ENCODE data around the gene CSNK1G1.

The CSNK1G1 gene

DNA sequence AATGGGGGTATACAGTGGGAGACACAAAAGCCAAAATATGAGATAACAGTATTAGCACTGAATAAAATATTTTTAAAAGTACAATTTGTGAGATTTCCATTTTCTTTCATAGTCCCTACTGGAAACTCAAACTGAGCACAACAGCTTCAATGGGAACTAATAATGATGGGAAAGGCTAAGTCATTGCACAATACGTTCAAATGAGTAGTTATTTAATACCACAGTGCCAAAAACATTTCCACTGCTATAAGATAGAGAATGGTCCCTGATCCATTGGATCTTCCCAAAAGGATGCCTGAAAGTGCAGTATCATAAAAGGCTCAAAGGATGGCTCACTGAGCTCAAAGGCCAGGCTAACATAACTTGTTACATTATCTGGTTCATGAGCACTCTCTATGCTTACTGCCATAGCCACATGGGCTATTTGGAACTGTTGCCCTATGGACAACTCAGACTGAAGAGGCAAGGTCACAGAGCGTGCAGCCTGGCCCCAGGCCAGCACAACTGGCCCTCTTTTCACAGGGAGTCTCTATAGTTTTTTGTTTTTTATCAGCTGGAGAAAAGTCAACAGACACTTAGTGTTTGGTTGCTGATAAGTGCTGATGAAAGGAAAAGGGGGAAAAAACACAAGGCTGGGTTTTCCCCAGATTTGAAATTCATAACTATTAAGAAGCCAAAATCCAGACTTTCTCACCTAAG is 139.1 kb downstream of the CSNK1G1 start:
- Histone ChIP-seq H3K4me3 (ENCODE audit: low read length) (no peak overlapping the region), H3K36me3 (ENCODE audit: insufficient read depth, low read length) (peaks cover 18% of the 10 kb centered on the region), H3K9ac (ENCODE audit: low read depth, low read length) (no peak overlapping the region), H3K4me1 (ENCODE audit: insufficient read depth, low read length) (no peaks in the 10 kb centered on the region), H3K27ac (ENCODE audit: low read depth, low read length) (no peak overlapping the region), H3K9me3 (ENCODE audit: insufficient read depth, low read depth, low read length) (no peaks in the 10 kb centered on the region), H3K27me3 (ENCODE audit: insufficient read depth, low read length) (no peaks in the 10 kb centered on the region)
- 96% methylated on average over 2 of the region's 2 CpGs for WGBS

DNA sequence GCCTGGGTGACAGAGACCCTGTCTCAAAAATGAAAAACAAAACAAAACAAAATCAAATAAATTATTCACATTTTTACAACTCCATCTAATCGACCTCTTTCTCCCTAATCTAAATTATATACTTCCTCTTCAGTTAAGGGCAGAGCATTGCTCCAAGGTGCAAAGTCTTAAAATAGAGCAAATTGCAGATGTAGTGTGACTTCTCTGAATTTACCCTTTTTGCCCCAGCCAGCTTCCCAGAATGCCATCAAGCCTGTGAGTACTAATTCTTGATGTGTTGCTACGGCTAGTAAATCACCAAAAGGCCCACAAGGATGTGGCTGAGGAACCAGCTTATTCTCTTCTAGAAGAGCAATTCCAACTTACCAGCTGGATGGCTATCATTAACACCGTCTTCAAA is 139.8 kb downstream of the CSNK1G1 start:
- Histone ChIP-seq H3K27me3 (ENCODE audit: insufficient read depth, low read length) (no peaks in the 10 kb centered on the region), H3K4me1 (ENCODE audit: insufficient read depth, low read length) (no peaks in the 10 kb centered on the region), H3K27ac (ENCODE audit: low read depth, low read length) (no peak overlapping the region), H3K9ac (ENCODE audit: low read depth, low read length) (no peak overlapping the region), H3K36me3 (ENCODE audit: insufficient read depth, low read length) (peaks cover 18% of the 10 kb centered on the region), H3K4me3 (ENCODE audit: low read length) (no peak overlapping the region), H3K9me3 (ENCODE audit: insufficient read depth, low read depth, low read length) (no peaks in the 10 kb centered on the region)
- WGBS, result 91% methylated on average over 3 of the region's 3 CpGs

DNA sequence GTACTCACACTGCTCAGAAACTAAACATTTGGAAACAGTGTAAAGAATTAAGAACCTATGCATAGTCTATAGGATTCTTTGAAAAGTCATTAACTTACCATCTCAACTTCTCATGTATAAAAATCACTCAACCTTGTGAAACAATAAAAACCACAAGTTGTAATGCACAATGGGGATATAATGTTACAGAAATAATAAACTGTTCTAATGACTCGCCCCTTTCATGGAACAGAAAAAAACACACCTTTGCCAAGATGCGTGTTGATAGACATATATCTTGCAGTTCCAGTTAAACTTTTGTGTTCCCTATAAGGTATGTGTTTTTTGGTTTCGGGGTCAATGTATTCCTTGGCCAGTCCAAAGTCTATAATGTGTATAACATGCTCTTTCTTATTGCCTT is 142.3 kb downstream of the CSNK1G1 start:
- Histone ChIP-seq H3K27ac (ENCODE audit: low read depth, low read length) (no peak overlapping the region), H3K4me1 (ENCODE audit: insufficient read depth, low read length) (no peaks in the 10 kb centered on the region), H3K4me3 (ENCODE audit: low read length) (no peak overlapping the region), H3K27me3 (ENCODE audit: insufficient read depth, low read length) (no peaks in the 10 kb centered on the region), H3K9me3 (ENCODE audit: insufficient read depth, low read depth, low read length) (no peaks in the 10 kb centered on the region), H3K36me3 (ENCODE audit: insufficient read depth, low read length) (peaks cover 18% of the 10 kb centered on the region), H3K9ac (ENCODE audit: low read depth, low read length) (no peak overlapping the region)
- WGBS, result 94% methylated on average over 3 of the region's 3 CpGs

DNA sequence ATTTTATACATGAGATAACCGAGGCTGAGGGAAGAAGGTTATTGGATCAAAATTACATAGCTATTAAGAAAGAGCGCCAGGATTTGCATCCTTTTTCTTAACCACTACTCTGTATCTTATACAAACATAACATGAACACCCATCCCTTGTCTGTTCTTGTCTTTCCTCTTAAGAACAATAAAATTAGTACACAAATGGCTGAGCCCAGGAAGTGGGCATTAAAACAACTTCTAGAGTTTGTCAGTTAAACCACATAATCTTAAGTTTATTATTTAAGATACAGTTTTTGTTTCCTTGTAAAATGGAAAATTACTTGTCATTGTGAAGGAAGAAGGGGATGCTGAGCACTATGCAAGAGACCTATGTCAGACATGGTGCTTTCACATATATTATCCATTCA is 144.3 kb downstream of the CSNK1G1 start:
- 100% methylated on average over 2 of the region's 2 CpGs for WGBS
- no peaks in the 10 kb centered on the region for H3K27me3 ChIP-seq (ENCODE audit: insufficient read depth, low read length)
- H3K9me3 ChIP-seq (ENCODE audit: insufficient read depth, low read depth, low read length), result no peaks in the 10 kb centered on the region
- peaks cover 18% of the 10 kb centered on the region for H3K36me3 ChIP-seq (ENCODE audit: insufficient read depth, low read length)
- no peak overlapping the region for H3K27ac ChIP-seq (ENCODE audit: low read depth, low read length)
- no peaks in the 10 kb centered on the region for H3K4me1 ChIP-seq (ENCODE audit: insufficient read depth, low read length)
- no peak overlapping the region for H3K9ac ChIP-seq (ENCODE audit: low read depth, low read length)
- H3K4me3 ChIP-seq (ENCODE audit: low read length), result no peak overlapping the region

DNA sequence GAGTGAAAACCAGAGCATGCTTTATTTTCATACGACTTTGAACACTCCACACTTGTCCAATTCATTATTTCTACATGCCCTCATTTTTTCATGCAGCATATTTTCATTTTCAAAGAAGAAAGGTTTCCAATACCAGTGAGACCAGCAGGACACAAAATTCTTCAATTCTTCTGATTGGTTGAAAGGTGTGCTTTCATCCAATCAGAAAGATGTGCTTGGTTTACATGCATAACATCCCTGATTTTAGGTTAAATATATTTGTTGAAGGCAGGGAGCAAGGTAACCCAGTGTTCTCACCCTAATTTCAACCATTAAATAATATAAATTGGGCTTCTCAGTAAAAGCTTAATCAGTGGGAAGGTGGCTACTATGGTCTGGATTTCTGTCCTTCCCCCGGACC is 145.6 kb downstream of the CSNK1G1 start:
- Histone ChIP-seq H3K4me1 (ENCODE audit: insufficient read depth, low read length) (no peaks in the 10 kb centered on the region), H3K9ac (ENCODE audit: low read depth, low read length) (no peak overlapping the region), H3K27me3 (ENCODE audit: insufficient read depth, low read length) (no peaks in the 10 kb centered on the region), H3K9me3 (ENCODE audit: insufficient read depth, low read depth, low read length) (no peaks in the 10 kb centered on the region), H3K27ac (ENCODE audit: low read depth, low read length) (no peak overlapping the region), H3K4me3 (ENCODE audit: low read length) (no peak overlapping the region), H3K36me3 (ENCODE audit: insufficient read depth, low read length) (peaks cover 18% of the 10 kb centered on the region)
- WGBS, result 74% methylated on average over 1 of the region's 2 CpGs

DNA sequence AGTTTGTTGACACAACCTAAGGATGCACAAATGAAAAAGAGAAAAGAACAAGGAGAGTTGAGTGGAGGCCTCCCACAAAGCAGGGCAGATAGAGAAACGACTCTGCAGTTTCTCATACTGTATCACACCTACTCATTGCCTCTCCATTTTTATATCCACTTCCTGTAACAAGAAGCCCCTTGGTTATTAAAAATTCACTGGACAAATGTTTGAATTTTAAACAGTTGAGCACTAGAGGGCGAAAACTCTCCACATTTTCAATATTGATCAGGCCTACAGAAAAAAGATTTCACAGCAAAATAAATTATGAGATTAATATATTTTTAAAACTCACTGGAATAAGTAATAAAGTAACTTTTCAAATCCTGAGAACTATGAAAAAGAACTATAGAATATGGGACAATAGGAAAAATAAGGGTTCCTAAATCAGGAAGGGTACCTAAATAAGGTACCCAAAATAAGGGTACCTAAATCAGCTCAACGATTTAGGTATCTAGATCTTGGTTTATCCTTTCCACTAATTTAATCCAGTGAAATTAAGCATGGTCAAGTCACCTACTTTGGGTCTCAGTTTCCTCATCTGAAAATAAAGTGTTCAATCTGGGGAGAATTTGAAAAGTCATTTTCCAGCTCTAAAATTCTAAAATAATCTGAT is 146.2 kb downstream of the CSNK1G1 start:
- Histone ChIP-seq H3K27me3 (ENCODE audit: insufficient read depth, low read length) (no peaks in the 10 kb centered on the region), H3K36me3 (ENCODE audit: insufficient read depth, low read length) (peaks cover 19% of the 10 kb centered on the region), H3K4me3 (ENCODE audit: low read length) (no peak overlapping the region), H3K4me1 (ENCODE audit: insufficient read depth, low read length) (no peaks in the 10 kb centered on the region), H3K27ac (ENCODE audit: low read depth, low read length) (no peak overlapping the region), H3K9ac (ENCODE audit: low read depth, low read length) (no peak overlapping the region), H3K9me3 (ENCODE audit: insufficient read depth, low read depth, low read length) (no peaks in the 10 kb centered on the region)
- WGBS, result 69% methylated on average over 3 of the region's 3 CpGs

DNA sequence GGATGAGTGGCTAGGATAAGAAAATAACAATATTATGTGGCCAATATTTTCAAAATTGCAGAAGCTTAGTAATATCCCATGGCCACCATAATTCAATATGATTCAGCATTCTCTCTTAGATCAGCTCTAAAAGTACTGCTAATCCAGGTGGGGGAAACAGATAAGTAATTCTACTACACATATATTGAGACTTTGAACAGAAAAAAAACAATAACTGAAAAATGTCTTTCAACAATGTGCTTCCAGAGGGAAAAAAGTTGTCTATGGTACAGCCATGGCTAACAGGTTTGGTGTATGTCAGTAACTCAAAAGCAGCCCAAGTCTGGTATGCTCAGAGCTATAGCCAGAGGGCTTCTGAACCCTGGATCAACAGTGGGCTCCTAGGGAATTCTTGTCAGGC is 150.8 kb downstream of the CSNK1G1 start:
- Histone ChIP-seq H3K9ac (ENCODE audit: low read depth, low read length) (no peak overlapping the region), H3K36me3 (ENCODE audit: insufficient read depth, low read length) (peaks cover 36% of the 10 kb centered on the region), H3K27ac (ENCODE audit: low read depth, low read length) (no peak overlapping the region), H3K4me1 (ENCODE audit: insufficient read depth, low read length) (no peaks in the 10 kb centered on the region), H3K27me3 (ENCODE audit: insufficient read depth, low read length) (no peaks in the 10 kb centered on the region), H3K4me3 (ENCODE audit: low read length) (no peak overlapping the region), H3K9me3 (ENCODE audit: insufficient read depth, low read depth, low read length) (no peaks in the 10 kb centered on the region)

DNA sequence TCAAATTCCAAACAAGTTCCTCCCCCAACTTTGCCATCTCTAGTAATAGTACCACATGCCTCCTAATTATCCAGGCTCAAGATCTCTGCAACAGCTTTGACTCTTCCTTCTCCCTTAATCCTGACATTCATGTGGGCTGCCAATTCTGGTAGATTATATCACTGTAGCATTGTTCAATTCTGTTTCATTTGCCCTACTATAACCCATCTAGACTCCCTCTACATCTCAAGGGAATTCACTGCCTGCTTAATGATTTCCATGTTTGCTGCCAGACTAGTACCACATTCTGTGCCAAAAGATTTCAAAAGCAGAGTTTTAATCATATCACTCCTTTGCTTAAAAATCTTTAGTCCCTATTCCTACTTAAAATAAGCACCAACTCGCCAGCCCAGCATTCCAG is 158.5 kb downstream of the CSNK1G1 start:
- Histone ChIP-seq H3K9me3 (ENCODE audit: insufficient read depth, low read depth, low read length) (no peaks in the 10 kb centered on the region), H3K9ac (ENCODE audit: low read depth, low read length) (no peak overlapping the region), H3K4me3 (ENCODE audit: low read length) (no peak overlapping the region), H3K27me3 (ENCODE audit: insufficient read depth, low read length) (no peaks in the 10 kb centered on the region), H3K4me1 (ENCODE audit: insufficient read depth, low read length) (no peaks in the 10 kb centered on the region), H3K36me3 (ENCODE audit: insufficient read depth, low read length) (peaks cover 28% of the 10 kb centered on the region), H3K27ac (ENCODE audit: low read depth, low read length) (no peak overlapping the region)
- WGBS, result 94% methylated on average over 1 of the region's 1 CpG

DNA sequence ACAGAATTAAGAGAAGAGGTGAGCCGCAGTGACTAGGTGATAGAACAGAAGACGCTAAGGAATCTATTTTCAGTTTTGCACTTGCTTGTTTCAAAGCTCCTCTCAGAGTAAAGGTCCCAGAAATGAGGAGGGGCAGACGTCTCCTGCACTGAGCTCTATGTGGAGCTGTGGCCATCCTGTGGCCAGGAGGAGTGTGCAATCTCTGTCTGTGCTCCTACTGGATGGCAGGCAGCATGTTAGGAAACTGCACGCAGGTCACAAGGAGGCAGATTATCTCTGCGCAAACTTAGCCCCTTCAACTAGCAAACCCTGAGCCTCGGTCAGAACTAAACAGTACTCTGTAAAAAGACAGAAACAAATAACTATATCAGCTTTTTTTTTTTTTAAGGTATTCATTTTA is 162.0 kb downstream of the CSNK1G1 start:
- Histone ChIP-seq H3K4me1 (ENCODE audit: insufficient read depth, low read length) (no peaks in the 10 kb centered on the region), H3K27me3 (ENCODE audit: insufficient read depth, low read length) (no peaks in the 10 kb centered on the region), H3K27ac (ENCODE audit: low read depth, low read length) (no peak overlapping the region), H3K9me3 (ENCODE audit: insufficient read depth, low read depth, low read length) (no peaks in the 10 kb centered on the region), H3K4me3 (ENCODE audit: low read length) (no peak overlapping the region), H3K9ac (ENCODE audit: low read depth, low read length) (no peak overlapping the region), H3K36me3 (ENCODE audit: insufficient read depth, low read length) (peaks cover 9% of the 10 kb centered on the region)
- WGBS, result 93% methylated on average over 6 of the region's 6 CpGs

DNA sequence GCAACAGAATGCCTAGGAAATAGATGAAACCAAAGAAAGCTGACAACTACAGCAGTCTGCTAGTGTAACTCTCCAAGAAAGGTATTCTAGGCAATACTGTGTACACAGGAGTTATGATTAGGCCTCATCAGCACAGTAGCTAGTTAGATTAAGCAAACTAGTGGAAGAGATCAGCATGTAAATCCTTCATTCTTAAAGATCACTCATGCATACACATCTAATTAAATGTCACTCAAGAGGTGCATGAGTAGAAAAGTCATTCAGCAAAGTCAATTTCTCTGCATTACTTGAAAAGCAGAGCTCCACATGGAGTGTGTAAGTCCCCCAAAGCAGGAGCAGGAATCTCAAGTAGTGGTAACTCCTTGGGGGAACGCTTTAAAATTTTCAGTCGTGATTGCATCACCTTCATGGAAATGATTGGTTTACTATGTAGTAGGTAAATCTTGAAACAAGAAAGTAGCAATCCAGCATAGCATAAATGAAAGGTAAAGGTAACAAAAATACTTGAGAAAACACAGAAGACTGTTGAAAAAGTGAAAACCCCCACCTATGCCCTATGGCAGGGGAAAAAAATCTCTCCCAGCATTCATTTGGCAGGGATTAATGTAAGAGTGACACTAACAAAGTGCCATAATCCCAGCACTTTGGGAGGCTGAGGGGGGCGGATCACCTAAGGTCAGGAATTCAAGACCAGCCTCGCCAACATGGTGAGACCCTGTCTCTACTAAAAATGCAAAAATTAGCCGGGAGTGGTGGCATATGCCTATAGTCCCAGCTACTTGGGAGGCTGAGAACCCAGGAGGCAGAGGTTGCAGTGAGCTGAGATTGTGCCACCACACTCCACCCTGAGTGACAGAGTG is 163.8 kb downstream of the CSNK1G1 start:
- Histone ChIP-seq H3K27me3 (ENCODE audit: insufficient read depth, low read length) (no peaks in the 10 kb centered on the region), H3K9ac (ENCODE audit: low read depth, low read length) (no peak overlapping the region), H3K4me3 (ENCODE audit: low read length) (no peak overlapping the region), H3K9me3 (ENCODE audit: insufficient read depth, low read depth, low read length) (no peaks in the 10 kb centered on the region), H3K36me3 (ENCODE audit: insufficient read depth, low read length) (peaks cover 14% of the 10 kb centered on the region), H3K4me1 (ENCODE audit: insufficient read depth, low read length) (no peaks in the 10 kb centered on the region), H3K27ac (ENCODE audit: low read depth, low read length) (no peak overlapping the region)
- WGBS, result 94% methylated on average over 5 of the region's 5 CpGs

DNA sequence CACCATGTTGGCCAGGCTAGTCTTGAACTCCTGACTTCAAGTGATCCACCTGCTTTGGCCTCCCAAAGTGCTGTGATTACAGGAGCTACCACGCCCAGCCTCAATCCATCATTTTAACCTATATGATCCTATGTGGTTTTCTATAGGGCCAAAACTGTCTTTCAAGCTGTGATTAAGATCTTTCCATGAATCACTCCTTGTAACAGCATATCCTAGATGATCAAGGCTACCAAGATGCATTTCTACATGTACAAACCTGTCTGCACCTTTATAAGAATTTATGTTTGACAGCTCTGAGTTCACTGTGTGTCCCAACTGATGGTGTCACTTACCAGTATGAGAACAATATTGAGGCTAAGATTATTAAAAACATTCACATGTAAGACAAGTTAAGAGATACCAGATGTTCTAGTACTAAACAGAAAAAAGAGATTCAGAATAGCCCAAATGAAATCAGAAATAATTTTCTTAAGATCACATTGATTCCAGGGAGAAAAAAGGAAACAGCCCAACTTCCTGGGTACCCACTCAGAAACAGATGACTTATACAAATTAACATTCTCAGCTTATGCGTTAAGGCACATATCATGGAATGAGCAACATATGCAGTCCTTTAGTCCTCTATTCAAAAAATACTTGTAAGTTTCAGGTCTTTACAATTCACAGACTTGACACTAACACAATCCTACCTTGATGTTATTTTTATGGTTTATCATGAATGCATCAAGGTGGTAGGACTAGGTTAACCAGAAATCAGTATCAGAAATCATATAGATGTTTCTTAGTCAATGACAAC is 168.4 kb downstream of the CSNK1G1 start:
- H3K9me3 ChIP-seq (ENCODE audit: insufficient read depth, low read depth, low read length), result no peaks in the 10 kb centered on the region
- WGBS, result 92% methylated on average over 2 of the region's 2 CpGs
- no peak overlapping the region for H3K27ac ChIP-seq (ENCODE audit: low read depth, low read length)
- no peaks in the 10 kb centered on the region for H3K27me3 ChIP-seq (ENCODE audit: insufficient read depth, low read length)
- H3K9ac ChIP-seq (ENCODE audit: low read depth, low read length), result no peak overlapping the region
- H3K36me3 ChIP-seq (ENCODE audit: insufficient read depth, low read length), result peaks cover 16% of the 10 kb centered on the region
- no peaks in the 10 kb centered on the region for H3K4me1 ChIP-seq (ENCODE audit: insufficient read depth, low read length)
- no peak overlapping the region for H3K4me3 ChIP-seq (ENCODE audit: low read length)

All from HUES64 (cell line).